ENCODE data around the gene AP1G1. TPM values are rescaled to one million over a fixed set of nuclear protein-coding genes. Genes with fewer than 3 reads are reported as not detected.
A peak's percentile ranks its signal among the peaks of the same experiment; 100 is the strongest.

The AP1G1 gene
- total RNA-seq, 3 donors from 2014 or later, result 65.8 to 121 (median 95.7) TPM

- Histone ChIP-seq H3K27ac (peak overlapping the region in 1 of 2 donors; percentile 22), H3K4me3 (no peak overlapping the region), H3K4me1 (no peaks in the 10 kb centered on the region), H3K36me3 (peaks cover 18% of the 10 kb centered on the region), H3K9me3 (no peaks in the 10 kb centered on the region), H3K27me3 (no peaks in the 10 kb centered on the region)
- no peak for DNase-seq (ENCODE audit: low spot score in 2 of 2)
- TF ChIP-seq POLR2AphosphoS5 (IDR thresholded peaks at IDR 0.05), result no peak
- TF ChIP-seq POLR2A (IDR thresholded peaks at IDR 0.05), result no peak
- TF ChIP-seq, protein P1, sequence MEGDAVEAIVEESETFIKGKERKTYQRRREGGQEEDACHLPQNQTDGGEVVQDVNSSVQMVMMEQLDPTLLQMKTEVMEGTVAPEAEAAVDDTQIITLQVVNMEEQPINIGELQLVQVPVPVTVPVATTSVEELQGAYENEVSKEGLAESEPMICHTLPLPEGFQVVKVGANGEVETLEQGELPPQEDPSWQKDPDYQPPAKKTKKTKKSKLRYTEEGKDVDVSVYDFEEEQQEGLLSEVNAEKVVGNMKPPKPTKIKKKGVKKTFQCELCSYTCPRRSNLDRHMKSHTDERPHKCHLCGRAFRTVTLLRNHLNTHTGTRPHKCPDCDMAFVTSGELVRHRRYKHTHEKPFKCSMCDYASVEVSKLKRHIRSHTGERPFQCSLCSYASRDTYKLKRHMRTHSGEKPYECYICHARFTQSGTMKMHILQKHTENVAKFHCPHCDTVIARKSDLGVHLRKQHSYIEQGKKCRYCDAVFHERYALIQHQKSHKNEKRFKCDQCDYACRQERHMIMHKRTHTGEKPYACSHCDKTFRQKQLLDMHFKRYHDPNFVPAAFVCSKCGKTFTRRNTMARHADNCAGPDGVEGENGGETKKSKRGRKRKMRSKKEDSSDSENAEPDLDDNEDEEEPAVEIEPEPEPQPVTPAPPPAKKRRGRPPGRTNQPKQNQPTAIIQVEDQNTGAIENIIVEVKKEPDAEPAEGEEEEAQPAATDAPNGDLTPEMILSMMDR (IDR thresholded peaks at IDR 0.05), result no peak
- intact Hi-C loops (cut with DNase I; ENCODE audit: low total_unique reads), result no loop called here
Measured at GRCh38 chr16:71771571-71771970, 37.1 kb downstream of the AP1G1 start.

- peaks cover 16% of the 10 kb centered on the region for H3K36me3 ChIP-seq
- TF ChIP-seq POLR2A (IDR thresholded peaks at IDR 0.05) (no peak), POLR2AphosphoS5 (IDR thresholded peaks at IDR 0.05) (no peak)
- TF ChIP-seq, protein P1 (IDR thresholded peaks at IDR 0.05), result no peak
- H3K4me3 ChIP-seq, result no peak overlapping the region
- no peaks in the 10 kb centered on the region for H3K4me1 ChIP-seq
- H3K27ac ChIP-seq, result no peak overlapping the region
- intact Hi-C loops (cut with DNase I; ENCODE audit: low total_unique reads), result no loop called here
- no peaks in the 10 kb centered on the region for H3K9me3 ChIP-seq
- no peaks in the 10 kb centered on the region for H3K27me3 ChIP-seq
- DNase-seq (ENCODE audit: low spot score in 2 of 2), result no peak
Measured at GRCh38 chr16:71769222-71769621, 39.4 kb downstream of the AP1G1 start.

- intact Hi-C loops (cut with DNase I; ENCODE audit: low total_unique reads), result no loop called here
- H3K27ac ChIP-seq, result peak overlapping the region in 1 of 2 donors; percentile 2
- peaks cover under 1% of the 10 kb centered on the region for H3K36me3 ChIP-seq
- no peaks in the 10 kb centered on the region for H3K4me1 ChIP-seq
- H3K4me3 ChIP-seq, result no peak overlapping the region
- TF ChIP-seq POLR2A (IDR thresholded peaks at IDR 0.05), result no peak
- TF ChIP-seq, protein P1 (IDR thresholded peaks at IDR 0.05), result no peak
- TF ChIP-seq POLR2AphosphoS5 (IDR thresholded peaks at IDR 0.05), result no peak
- no peaks in the 10 kb centered on the region for H3K9me3 ChIP-seq
- H3K27me3 ChIP-seq, result no peaks in the 10 kb centered on the region
- DNase-seq (ENCODE audit: low spot score in 2 of 2), result no peak
Measured at GRCh38 chr16:71767060-71767900, 41.4 kb downstream of the AP1G1 start.

GRCh38 chr16:71762186-71762585 is 46.4 kb downstream of the AP1G1 start:
- Histone ChIP-seq H3K27me3 (no peaks in the 10 kb centered on the region), H3K36me3 (peaks cover 7% of the 10 kb centered on the region), H3K9me3 (no peaks in the 10 kb centered on the region), H3K4me1 (no peaks in the 10 kb centered on the region), H3K27ac (no peak overlapping the region), H3K4me3 (no peak overlapping the region)
- TF ChIP-seq, protein P1 (IDR thresholded peaks at IDR 0.05), result no peak
- TF ChIP-seq POLR2A (IDR thresholded peaks at IDR 0.05), result no peak
- no peak for TF ChIP-seq POLR2AphosphoS5 (IDR thresholded peaks at IDR 0.05)
- intact Hi-C loops (cut with DNase I; ENCODE audit: low total_unique reads), result no loop called here
- DNase-seq (ENCODE audit: low spot score in 2 of 2), result no peak

GRCh38 chr16:71761097-71761496 is 47.5 kb downstream of the AP1G1 start:
- DNase-seq (ENCODE audit: low spot score in 2 of 2), result no peak
- H3K4me3 ChIP-seq, result no peak overlapping the region
- peaks cover 7% of the 10 kb centered on the region for H3K36me3 ChIP-seq
- H3K9me3 ChIP-seq, result no peaks in the 10 kb centered on the region
- no peaks in the 10 kb centered on the region for H3K4me1 ChIP-seq
- H3K27ac ChIP-seq, result no peak overlapping the region
- TF ChIP-seq POLR2A (IDR thresholded peaks at IDR 0.05) (no peak), POLR2AphosphoS5 (IDR thresholded peaks at IDR 0.05) (no peak)
- TF ChIP-seq, protein P1 (IDR thresholded peaks at IDR 0.05), result no peak
- intact Hi-C loops (cut with DNase I; ENCODE audit: low total_unique reads), result no loop called here
- no peaks in the 10 kb centered on the region for H3K27me3 ChIP-seq

Data from breast epithelium (tissue), 4 donors.